Esophagus (tissue), 2 donors: ENCODE data around the gene WIPF2. TPM values are rescaled to one million over a fixed set of nuclear protein-coding genes. Genes with fewer than 3 reads are reported as not detected.
"Not testable (repeated sequence)": the region's sequence is repeated elsewhere in the genome, so short reads cannot be mapped to it uniquely, and the experiment has no call there.

Source experiments
- H3K27ac ChIP-seq, 2 donors: one replicate each; pipeline ENCODE4 v1.5.1; 2013; ENCODE audit warnings: low read depth in 2 of 2, mild to moderate bottlenecking in 2 of 2, inconsistent platforms in 1 of 2, low read length in 1 of 2, moderate library complexity in 1 of 2
- H3K27me3 ChIP-seq, 2 donors: one replicate each; pipeline ENCODE4 v1.6.1; 2013; ENCODE audit warnings: low read length in 2 of 2, control low read depth in 1 of 2, mild to moderate bottlenecking in 1 of 2; ENCODE audit not compliant: insufficient read depth in 2 of 2, control insufficient read depth in 1 of 2
- H3K36me3 ChIP-seq, 2 donors: one replicate each; pipeline ENCODE4 v1.6.1; 2013; ENCODE audit warnings: low read length in 1 of 2; ENCODE audit not compliant: control insufficient read depth in 2 of 2, insufficient read depth in 2 of 2
- H3K4me1 ChIP-seq, 2 donors: one replicate each; pipeline ENCODE4 v1.6.1; 2013; ENCODE audit warnings: low read length in 1 of 2; ENCODE audit not compliant: control insufficient read depth in 2 of 2, insufficient read depth in 2 of 2
- H3K4me3 ChIP-seq, 2 donors: one replicate each; pipeline ENCODE4 v1.5.1; 2013; ENCODE audit warnings: low read length in 2 of 2, mild to moderate bottlenecking in 2 of 2, low read depth in 1 of 2, moderate library complexity in 1 of 2
- H3K9me3 ChIP-seq, 2 donors: one replicate each; pipeline ENCODE4 v1.6.1; 2013; ENCODE audit warnings: mild to moderate bottlenecking in 2 of 2, low read depth in 1 of 2, low read length in 1 of 2, moderate library complexity in 1 of 2; ENCODE audit not compliant: control insufficient read depth in 2 of 2, insufficient read depth in 1 of 2
- WGBS, 2 donors: extraction: QIAGEN DNeasy Blood & Tissue Kit; methylation state at CpG; one replicate each; pipeline ENCODE4 v1.1.7; 2013; 5-methylcytosine and 5-hydroxymethylcytosine counted together
- polyA plus RNA-seq, 2 donors: library from polyadenylated mRNA; stranded (reverse); fragments of 200-250 nt; gene quantifications; one replicate each; pipeline ENCODE4 v1.2.3, GENCODE V29; 2013
- donor health status: healthy with polysubstance abuse.
- donor health status: Bipolar disorder and iron deficiency.

WIPF2 gene
- polyA plus RNA-seq, 2 donors: 9.1 to 15.3 TPM

- Histone ChIP-seq H3K27ac (peak overlapping the region in 1 of 2 donors; percentile 16), H3K9me3 (no peaks in the 10 kb centered on the region), H3K4me1 (peaks cover 2 to 7% of the 10 kb centered on the region in 2 donors), H3K36me3 (peaks cover 6 to 30% of the 10 kb centered on the region in 2 donors), H3K4me3 (no peak overlapping the region), H3K27me3 (no peaks in the 10 kb centered on the region)
- whole genome bisulfite sequencing, 2 donors: 58 to 69% methylated on average over 15 of the region's 15 CpGs
These were observed 28.7 kb upstream of the WIPF2 start for GRCh38 chr17:40190197-40191021.

- H3K27ac ChIP-seq: peak overlapping the region; percentile 21 to 51
- H3K27me3 ChIP-seq: no peaks in the 10 kb centered on the region
- H3K9me3 ChIP-seq: no peaks in the 10 kb centered on the region
- WGBS, 2 donors: 1 to 2% methylated on average over 54 to 60 of the region's 60 CpGs
- peak overlapping the region; percentile 1 to 32 for H3K4me3 ChIP-seq
- peaks cover 6 to 30% of the 10 kb centered on the region in 2 donors for H3K36me3 ChIP-seq
- peaks cover 2 to 7% of the 10 kb centered on the region in 2 donors for H3K4me1 ChIP-seq
These were observed 27.6 kb upstream of the WIPF2 start for GRCh38 chr17:40191237-40192208.

- no peak overlapping the region for H3K4me3 ChIP-seq
- WGBS, 2 donors: 97 to 98% methylated on average over 2 of the region's 2 CpGs
- H3K9me3 ChIP-seq: no peaks in the 10 kb centered on the region
- H3K4me1 ChIP-seq: peaks cover 2 to 7% of the 10 kb centered on the region in 2 donors
- no peaks in the 10 kb centered on the region for H3K27me3 ChIP-seq
- no peak overlapping the region for H3K27ac ChIP-seq
- peaks cover 6 to 27% of the 10 kb centered on the region in 2 donors for H3K36me3 ChIP-seq
These were observed 26.1 kb upstream of the WIPF2 start for GRCh38 chr17:40192961-40193360.

GRCh38 chr17:40194821-40195220, 24.3 kb upstream of the WIPF2 start:
- WGBS, 2 donors: 38 to 54% methylated on average over 2 of the region's 2 CpGs
- H3K27me3 ChIP-seq: no peaks in the 10 kb centered on the region
- peaks cover 0 to 18% of the 10 kb centered on the region in 2 donors for H3K36me3 ChIP-seq
- no peak overlapping the region for H3K4me3 ChIP-seq
- no peaks in the 10 kb centered on the region for H3K9me3 ChIP-seq
- peaks cover 0 to 7% of the 10 kb centered on the region in 2 donors for H3K4me1 ChIP-seq
- H3K27ac ChIP-seq: peak overlapping the region in 1 of 2 donors; percentile 39

DNA sequence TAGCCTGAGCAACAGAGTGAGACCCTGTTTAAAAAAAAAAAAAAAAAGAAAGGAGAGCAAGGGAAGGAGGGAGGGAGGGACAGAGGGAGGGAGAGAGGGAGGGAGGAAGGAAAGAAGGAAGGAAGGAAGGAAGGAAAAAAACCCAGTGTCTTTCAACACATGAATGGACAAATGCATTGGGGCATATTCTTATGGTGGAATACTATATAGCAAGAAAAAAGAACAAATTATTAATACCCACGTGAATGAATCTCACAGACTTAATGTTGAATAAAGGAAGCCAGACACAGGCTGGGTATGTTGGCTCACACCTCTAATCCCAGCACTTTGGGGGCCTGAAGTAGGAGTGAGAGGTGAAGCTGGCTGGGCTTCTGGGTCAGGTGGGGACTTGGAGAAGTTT, 21.6 kb upstream of the WIPF2 start:
- Histone ChIP-seq H3K36me3 (peaks cover 0 to 12% of the 10 kb centered on the region in 2 donors), H3K4me3 (no peak overlapping the region), H3K27me3 (no peaks in the 10 kb centered on the region), H3K27ac (no peak overlapping the region), H3K4me1 (no peaks in the 10 kb centered on the region), H3K9me3 (no peaks in the 10 kb centered on the region)
- WGBS, 2 donors: 72 to 82% methylated on average over 1 of the region's 1 CpG

GRCh38 chr17:40197965-40198456, 21.1 kb upstream of the WIPF2 start:
- 70 to 74% methylated on average over 8 of the region's 8 CpGs for WGBS, 2 donors
- H3K4me1 ChIP-seq, H3K9me3 ChIP-seq, H3K36me3 ChIP-seq, H3K27ac ChIP-seq, H3K27me3 ChIP-seq, H3K4me3 ChIP-seq: not testable (repeated sequence)

GRCh38 chr17:40198576-40198975, 20.5 kb upstream of the WIPF2 start:
- Histone ChIP-seq H3K9me3 (no peaks in the 10 kb centered on the region), H3K27ac (no peak overlapping the region), H3K27me3 (no peaks in the 10 kb centered on the region), H3K36me3 (peaks cover 0 to 2% of the 10 kb centered on the region in 2 donors), H3K4me1 (no peaks in the 10 kb centered on the region), H3K4me3 (no peak overlapping the region)
- 91 to 92% methylated on average over 5 of the region's 5 CpGs for WGBS, 2 donors

DNA sequence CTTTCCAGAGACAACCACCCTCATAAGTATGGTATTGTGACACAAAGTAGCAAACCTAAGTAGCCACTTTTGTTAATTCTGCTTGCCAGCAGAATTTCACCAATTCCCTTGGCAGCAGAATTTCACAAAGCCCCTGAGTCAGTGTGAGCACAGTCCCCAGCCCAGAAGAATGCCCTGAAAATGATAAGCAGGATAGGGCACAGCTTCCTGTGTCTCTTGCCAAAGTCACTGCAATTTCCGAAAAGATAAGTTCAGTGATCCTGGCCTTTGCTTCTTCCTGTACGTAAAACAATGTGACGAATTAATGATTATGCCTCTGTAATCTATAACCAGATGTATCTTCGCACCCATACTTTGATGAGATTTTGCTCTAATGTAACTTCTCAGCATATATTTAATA, 16.0 kb upstream of the WIPF2 start:
- Histone ChIP-seq H3K4me3 (no peak overlapping the region), H3K36me3 (no peaks in the 10 kb centered on the region), H3K27ac (no peak overlapping the region), H3K4me1 (no peaks in the 10 kb centered on the region), H3K9me3 (no peaks in the 10 kb centered on the region), H3K27me3 (no peaks in the 10 kb centered on the region)
- WGBS, 2 donors: 75 to 76% methylated on average over 4 of the region's 4 CpGs

- H3K27ac ChIP-seq, H3K36me3 ChIP-seq: not testable (repeated sequence)
These were observed 12.9 kb upstream of the WIPF2 start for GRCh38 chr17:40206193-40206592.

More at GRCh38 chr17:40206193-40206592, 12.9 kb upstream of the WIPF2 start:
- not testable (repeated sequence) for H3K9me3 ChIP-seq, H3K4me1 ChIP-seq, H3K4me3 ChIP-seq, H3K27me3 ChIP-seq
- WGBS, 2 donors: 85 to 89% methylated on average over 8 of the region's 8 CpGs
